Smooth muscle cell (in vitro differentiated cells): ENCODE measurements around the gene TMEM17. TPM values are rescaled to one million over a fixed set of nuclear protein-coding genes. Genes with fewer than 3 reads are reported as not detected.

Experiments used
- DNase-seq: peaks from one replicate; lab custom pipeline; 2025; ENCODE audit not compliant: unreplicated experiment; lab: John Stamatoyannopoulos, UW
- H2AFZ ChIP-seq: fragments of 200-600 bp; sonication (generic); 2 replicates; pipeline ENCODE4 v1.6.0; 2016; ENCODE audit warnings: antibody characterized with exemption, low read depth, mild to moderate bottlenecking
- H3F3A ChIP-seq: fragments of 200-600 bp; sonication (generic); 2 replicates; pipeline ENCODE4 v1.6.0; 2017; ENCODE audit warnings: antibody characterized with exemption, low read depth
- H3K27ac ChIP-seq: fragments of 200-600 bp; sonication (generic); 2 replicates; pipeline ENCODE4 v1.5.1; 2016; ENCODE audit warnings: low read depth, mild to moderate bottlenecking
- H3K27me3 ChIP-seq: fragments of 200-600 bp; sonication (generic); 2 replicates; pipeline ENCODE4 v1.6.1; 2016; ENCODE audit warnings: low read depth, mild to moderate bottlenecking
- H3K36me3 ChIP-seq: fragments of 200-600 bp; sonication (generic); 2 replicates; pipeline ENCODE4 v1.5.1; 2016; ENCODE audit warnings: low read depth
- H3K4me1 ChIP-seq: fragments of 200-600 bp; sonication (generic); 2 replicates; pipeline ENCODE4 v1.5.1; 2016; ENCODE audit warnings: low read depth
- H3K4me2 ChIP-seq: fragments of 200-600 bp; sonication (generic); 2 replicates; pipeline ENCODE4 v1.6.0; 2016; ENCODE audit warnings: mild to moderate bottlenecking
- H3K4me3 ChIP-seq: fragments of 200-600 bp; sonication (generic); 2 replicates; pipeline ENCODE4 v1.5.1; 2016; ENCODE audit warnings: mild to moderate bottlenecking
- H3K79me2 ChIP-seq: fragments of 200-600 bp; sonication (generic); 2 replicates; pipeline ENCODE4 v1.6.0; 2016; ENCODE audit warnings: low read depth, mild to moderate bottlenecking
- H3K9ac ChIP-seq: fragments of 200-600 bp; sonication (generic); 2 replicates; pipeline ENCODE4 v1.6.0; 2016; ENCODE audit warnings: low read depth
- H3K9me3 ChIP-seq: fragments of 200-600 bp; sonication (generic); replicated peaks from 2 replicates; pipeline ENCODE4 v1.5.1; 2016; ENCODE audit warnings: low read depth
- H4K20me1 ChIP-seq: fragments of 200-600 bp; sonication (generic); 2 replicates; pipeline ENCODE4 v1.6.0; 2016; ENCODE audit warnings: low read depth
- WGBS: methylation state at CpG from one replicate; pipeline ENCODE4 v1.1.7; 2016; ENCODE audit warnings: low lambda C conversion rate; 5-methylcytosine and 5-hydroxymethylcytosine counted together
- polyA plus RNA-seq: library from polyadenylated mRNA; unstranded; fragments of >200 nt; fragmentation: Nextera tagmentation; extraction: Ambion mirVana; gene quantifications from 2 replicates; pipeline ENCODE4 v1.2.1, GENCODE V29; 2016
- total RNA-seq: library from RNA; depleted of rRNA; stranded (reverse); fragments of >200 nt; gene quantifications from 2 replicates; pipeline ENCODE4 v1.2.3, GENCODE V29; 2014
- TF ChIP-seq, protein P1 (sequence below): fragments of 200-600 bp; sonication (generic); IDR thresholded peaks from 2 replicates; pipeline ENCODE4 v1.5.1; 2017; ENCODE audit warnings: borderline replicate concordance, mild to moderate bottlenecking, antibody characterized with exemption; ENCODE audit not compliant: insufficient read depth, poor library complexity, severe bottlenecking

Gene TMEM17
- total and polyA plus RNA-seq, 2 experiments from 2014 or later, result 3.6 to 4.0 TPM

DNA sequence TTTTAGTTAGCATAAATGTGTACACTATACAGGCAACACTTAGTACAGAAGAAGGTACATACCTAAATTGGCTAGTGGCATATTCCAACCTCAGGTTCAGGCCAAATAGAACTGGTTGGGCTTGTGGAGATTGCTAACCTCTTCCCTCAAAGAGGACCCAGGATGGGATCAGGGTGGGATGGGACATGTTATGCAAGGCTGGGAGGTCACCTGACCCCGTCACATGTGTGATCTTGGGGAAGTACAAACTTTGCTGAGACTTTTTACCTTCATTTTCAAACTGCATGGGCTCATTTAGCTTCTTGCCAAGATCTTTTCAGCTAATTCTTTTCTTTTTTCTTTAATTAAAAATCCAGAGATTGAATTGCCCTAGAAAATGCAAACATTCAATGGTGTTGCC is 36.9 kb downstream of the TMEM17 start:
- WGBS, result 100% methylated on average over 1 of the region's 1 CpG
- H3K4me1 ChIP-seq, result peaks cover 11% of the 10 kb centered on the region
- H3K27me3 ChIP-seq, result no peaks in the 10 kb centered on the region

DNA sequence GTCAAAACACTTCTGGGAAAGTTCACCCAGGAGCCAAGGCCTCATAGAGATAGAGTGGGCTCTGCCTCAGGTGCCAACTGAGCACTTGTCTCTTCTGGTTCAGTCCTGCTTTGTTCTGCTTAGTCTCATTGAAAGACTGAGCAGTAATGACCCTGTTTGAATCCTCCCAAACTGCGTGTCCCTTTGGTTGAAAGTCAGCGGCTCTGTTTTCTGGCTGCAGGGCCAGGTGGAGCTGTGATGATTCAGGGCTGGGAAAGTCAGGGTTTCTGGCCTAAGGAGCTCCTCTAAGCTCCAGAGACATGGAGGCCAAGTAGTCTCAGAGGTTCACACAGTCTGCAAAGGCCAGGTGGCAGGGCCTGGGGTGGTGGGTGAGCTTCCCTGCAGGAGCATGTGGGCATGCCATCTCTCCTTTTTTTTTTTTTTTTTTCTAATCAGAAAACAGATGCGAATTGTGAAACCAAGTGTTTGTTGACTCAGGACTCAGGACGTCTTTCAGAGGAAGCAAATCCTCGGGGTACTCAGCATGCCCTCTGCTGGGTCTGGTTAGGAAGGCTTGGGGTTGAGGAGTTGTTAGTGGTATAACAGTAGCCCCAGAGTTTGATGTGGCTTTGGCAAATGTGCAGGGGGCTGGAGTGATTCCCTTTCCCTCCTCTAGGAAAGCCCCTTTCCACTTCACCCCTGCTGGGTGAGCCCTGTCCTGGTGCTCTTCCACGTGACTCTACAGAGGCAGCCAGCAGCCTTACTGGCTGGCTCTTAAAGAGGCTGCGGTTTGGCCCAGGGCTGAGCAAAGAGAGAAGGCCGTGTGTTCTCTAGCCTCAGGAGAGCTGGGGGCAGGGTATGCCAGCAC is 38.3 kb downstream of the TMEM17 start:
- Histone ChIP-seq H3K36me3 (no peaks in the 10 kb centered on the region), H3K9me3 (no peaks in the 10 kb centered on the region), H3F3A (no peaks in the 10 kb centered on the region), H3K79me2 (no peaks in the 10 kb centered on the region), H3K4me1 (peaks cover 10% of the 10 kb centered on the region), H3K4me3 (no peak overlapping the region), H3K27ac (no peak overlapping the region), H3K27me3 (no peaks in the 10 kb centered on the region), H3K9ac (no peak overlapping the region), H3K4me2 (no peak overlapping the region), H2AFZ (no peak overlapping the region), H4K20me1 (no peaks in the 10 kb centered on the region)
- DNase-seq, result no peak
- 77% methylated on average over 8 of the region's 8 CpGs for WGBS
- TF ChIP-seq, protein P1, sequence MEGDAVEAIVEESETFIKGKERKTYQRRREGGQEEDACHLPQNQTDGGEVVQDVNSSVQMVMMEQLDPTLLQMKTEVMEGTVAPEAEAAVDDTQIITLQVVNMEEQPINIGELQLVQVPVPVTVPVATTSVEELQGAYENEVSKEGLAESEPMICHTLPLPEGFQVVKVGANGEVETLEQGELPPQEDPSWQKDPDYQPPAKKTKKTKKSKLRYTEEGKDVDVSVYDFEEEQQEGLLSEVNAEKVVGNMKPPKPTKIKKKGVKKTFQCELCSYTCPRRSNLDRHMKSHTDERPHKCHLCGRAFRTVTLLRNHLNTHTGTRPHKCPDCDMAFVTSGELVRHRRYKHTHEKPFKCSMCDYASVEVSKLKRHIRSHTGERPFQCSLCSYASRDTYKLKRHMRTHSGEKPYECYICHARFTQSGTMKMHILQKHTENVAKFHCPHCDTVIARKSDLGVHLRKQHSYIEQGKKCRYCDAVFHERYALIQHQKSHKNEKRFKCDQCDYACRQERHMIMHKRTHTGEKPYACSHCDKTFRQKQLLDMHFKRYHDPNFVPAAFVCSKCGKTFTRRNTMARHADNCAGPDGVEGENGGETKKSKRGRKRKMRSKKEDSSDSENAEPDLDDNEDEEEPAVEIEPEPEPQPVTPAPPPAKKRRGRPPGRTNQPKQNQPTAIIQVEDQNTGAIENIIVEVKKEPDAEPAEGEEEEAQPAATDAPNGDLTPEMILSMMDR, result no peak

More for the DNA sequence above, 36.9 kb downstream of the TMEM17 start:
- H3F3A ChIP-seq, result no peaks in the 10 kb centered on the region
- H3K79me2 ChIP-seq, result no peaks in the 10 kb centered on the region
- H3K36me3 ChIP-seq, result no peaks in the 10 kb centered on the region
- DNase-seq, result no peak
- no peaks in the 10 kb centered on the region for H3K9me3 ChIP-seq
- H3K4me3 ChIP-seq, result no peak overlapping the region
- H3K4me2 ChIP-seq, result no peak overlapping the region
- TF ChIP-seq, protein P1, result no peak
- H2AFZ ChIP-seq, result no peak overlapping the region
- no peak overlapping the region for H3K27ac ChIP-seq
- no peaks in the 10 kb centered on the region for H4K20me1 ChIP-seq
- H3K9ac ChIP-seq, result no peak overlapping the region

DNA sequence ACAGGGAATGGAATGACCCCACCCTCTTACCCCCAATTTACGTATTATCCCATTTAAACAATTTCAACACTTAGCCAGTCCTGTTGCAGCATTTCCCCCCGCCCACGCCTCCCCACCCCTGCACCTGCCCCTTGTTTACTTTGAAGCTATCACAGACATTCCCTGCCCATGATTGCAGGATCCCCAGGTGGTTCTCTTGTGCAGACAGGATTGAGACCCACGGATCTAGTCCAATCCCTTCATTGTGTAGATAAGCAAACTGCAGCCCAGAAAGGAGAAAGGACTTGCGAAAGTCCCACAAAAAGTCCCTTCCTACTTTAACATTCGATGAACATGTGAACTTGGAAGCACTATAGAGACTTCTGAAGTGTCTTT is 38.9 kb downstream of the TMEM17 start:
- no peaks in the 10 kb centered on the region for H3K27me3 ChIP-seq
- peaks cover 10% of the 10 kb centered on the region for H3K4me1 ChIP-seq
- TF ChIP-seq, protein P1, result no peak
- H3K79me2 ChIP-seq, result no peaks in the 10 kb centered on the region
- H3K27ac ChIP-seq, result no peak overlapping the region
- no peak overlapping the region for H3K9ac ChIP-seq
- no peaks in the 10 kb centered on the region for H4K20me1 ChIP-seq
- no peak overlapping the region for H3K4me2 ChIP-seq
- no peak for DNase-seq
- H3K9me3 ChIP-seq, result no peaks in the 10 kb centered on the region
- no peak overlapping the region for H2AFZ ChIP-seq
- H3F3A ChIP-seq, result no peaks in the 10 kb centered on the region
- 87% methylated on average over 6 of the region's 6 CpGs for WGBS
- H3K4me3 ChIP-seq, result no peak overlapping the region
- no peaks in the 10 kb centered on the region for H3K36me3 ChIP-seq

DNA sequence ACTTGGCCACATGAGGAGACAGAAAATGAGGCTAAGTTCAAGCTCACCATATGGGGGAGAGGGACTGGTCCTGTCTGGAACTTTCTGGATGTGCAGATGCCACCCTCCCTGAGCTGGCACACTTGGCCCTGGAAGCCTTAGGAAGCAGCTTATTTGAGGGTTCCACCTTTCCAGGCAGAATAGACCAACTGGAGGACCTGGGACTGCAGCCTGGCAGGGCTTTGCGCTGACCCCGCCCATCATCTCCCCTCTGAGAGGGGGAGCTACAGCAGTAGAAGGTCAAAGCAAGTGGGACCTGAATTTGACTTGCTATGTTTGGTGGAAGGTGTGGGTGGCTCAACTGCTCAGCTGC is 39.5 kb downstream of the TMEM17 start:
- Histone ChIP-seq H3F3A (no peaks in the 10 kb centered on the region), H4K20me1 (no peaks in the 10 kb centered on the region), H3K79me2 (no peaks in the 10 kb centered on the region), H3K4me1 (peaks cover 10% of the 10 kb centered on the region), H3K9ac (no peak overlapping the region), H3K4me2 (no peak overlapping the region), H3K36me3 (no peaks in the 10 kb centered on the region), H3K9me3 (no peaks in the 10 kb centered on the region), H3K4me3 (no peak overlapping the region), H2AFZ (no peak overlapping the region), H3K27me3 (no peaks in the 10 kb centered on the region), H3K27ac (no peak overlapping the region)
- 100% methylated on average over 2 of the region's 2 CpGs for WGBS
- TF ChIP-seq, protein P1, result no peak
- DNase-seq, result no peak
